Activated CD4-positive, CD25-positive, alpha-beta regulatory T cell treated with anti-CD3 and anti-CD28 coated beads, Interleukin-2, amount 50 U/mL, for 72 hours (primary cell): ENCODE results near the gene TOPORS.
"Not testable (repeated sequence)": the region's sequence is repeated elsewhere in the genome, so short reads cannot be mapped to it uniquely, and the experiment has no call there.

Source experiments
- DNase-seq: peaks from one replicate; pipeline ENCODE4 v3.0.0; 2021

TOPORS gene

DNA sequence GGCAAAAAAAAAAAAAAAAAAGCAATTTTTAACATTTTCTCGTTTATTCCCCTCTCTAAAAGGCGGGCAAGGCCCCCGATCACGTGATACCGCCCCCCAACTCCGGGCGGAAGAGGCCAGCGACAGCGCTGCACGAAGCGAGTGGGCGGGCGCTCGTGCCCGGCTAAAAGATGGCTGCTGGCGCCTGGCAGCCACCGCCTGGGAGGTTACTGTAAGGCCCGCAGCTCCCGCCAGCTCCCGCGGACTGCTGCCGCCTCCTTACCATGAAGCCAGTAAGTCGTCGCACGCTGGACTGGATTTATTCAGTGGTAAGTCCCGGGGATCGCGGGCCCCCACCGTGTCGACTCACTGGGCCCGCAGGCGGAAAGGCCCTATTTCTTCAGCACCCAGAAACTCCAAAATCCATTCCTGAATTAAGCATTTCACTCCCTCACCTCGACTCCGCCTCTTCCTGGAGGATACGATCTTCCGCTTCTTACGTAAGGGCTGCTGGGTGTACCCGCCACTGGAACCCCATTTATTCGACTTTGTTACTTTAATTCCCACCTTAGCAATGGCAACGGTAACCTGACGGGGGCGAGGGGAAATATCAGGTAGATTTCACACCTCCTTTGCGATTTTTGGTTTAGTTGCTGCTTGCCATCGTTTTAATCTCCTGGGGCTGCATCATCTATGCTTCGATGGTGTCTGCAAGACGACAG lies at the start of gene TOPORS, which contains the start of gene SMIM27:
Gene TOPORS (minus strand): TSS at position 415 of the 701 bp plus-strand sequence. CDS start 150 bp downstream, at position 265.
Gene SMIM27 (plus strand): TSS at position 156 of the 701 bp plus-strand sequence. CDS start 108 bp downstream, at position 264.
- DNase-seq, result peak; percentile 86

DNA sequence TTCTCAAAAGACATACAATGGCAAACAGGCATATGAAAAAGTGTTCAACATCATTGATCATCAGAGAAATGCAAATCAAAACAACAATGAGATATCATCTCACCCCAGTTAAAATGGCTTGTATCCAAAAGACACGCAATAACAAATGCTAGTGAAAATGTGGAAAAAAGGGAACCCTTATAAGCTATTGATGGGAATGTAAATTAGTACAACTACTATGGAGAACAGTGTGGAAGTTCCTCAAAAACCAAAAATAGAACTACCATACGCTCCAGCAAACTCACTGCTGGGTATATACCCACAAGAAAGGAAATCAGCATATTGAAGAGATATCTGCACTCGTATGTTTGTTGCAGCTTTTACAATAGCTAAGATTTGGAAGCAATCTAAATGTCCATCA lies 46.6 kb upstream of the TOPORS start:
- DNase-seq, result not testable (repeated sequence)

DNA sequence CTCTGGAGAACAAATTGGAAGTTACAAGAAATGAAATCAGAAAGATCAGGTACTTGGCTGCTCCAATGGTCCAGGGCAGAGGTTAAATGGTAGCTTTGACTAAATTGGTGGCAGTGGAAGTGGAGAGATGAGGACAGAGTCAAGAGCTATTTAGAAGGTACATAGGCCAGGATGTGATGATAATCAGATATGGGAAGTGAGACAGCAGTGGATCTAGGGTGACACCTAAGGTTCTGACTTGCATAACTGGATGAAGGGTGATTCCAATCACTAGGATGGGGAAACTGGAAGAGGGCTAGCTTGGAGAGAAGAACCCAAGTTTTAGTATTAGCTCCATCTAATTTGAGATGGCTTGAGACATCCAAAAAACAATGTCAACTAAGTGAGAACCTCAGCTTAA lies 44.5 kb upstream of the TOPORS start:
- no peak for DNase-seq

DNA sequence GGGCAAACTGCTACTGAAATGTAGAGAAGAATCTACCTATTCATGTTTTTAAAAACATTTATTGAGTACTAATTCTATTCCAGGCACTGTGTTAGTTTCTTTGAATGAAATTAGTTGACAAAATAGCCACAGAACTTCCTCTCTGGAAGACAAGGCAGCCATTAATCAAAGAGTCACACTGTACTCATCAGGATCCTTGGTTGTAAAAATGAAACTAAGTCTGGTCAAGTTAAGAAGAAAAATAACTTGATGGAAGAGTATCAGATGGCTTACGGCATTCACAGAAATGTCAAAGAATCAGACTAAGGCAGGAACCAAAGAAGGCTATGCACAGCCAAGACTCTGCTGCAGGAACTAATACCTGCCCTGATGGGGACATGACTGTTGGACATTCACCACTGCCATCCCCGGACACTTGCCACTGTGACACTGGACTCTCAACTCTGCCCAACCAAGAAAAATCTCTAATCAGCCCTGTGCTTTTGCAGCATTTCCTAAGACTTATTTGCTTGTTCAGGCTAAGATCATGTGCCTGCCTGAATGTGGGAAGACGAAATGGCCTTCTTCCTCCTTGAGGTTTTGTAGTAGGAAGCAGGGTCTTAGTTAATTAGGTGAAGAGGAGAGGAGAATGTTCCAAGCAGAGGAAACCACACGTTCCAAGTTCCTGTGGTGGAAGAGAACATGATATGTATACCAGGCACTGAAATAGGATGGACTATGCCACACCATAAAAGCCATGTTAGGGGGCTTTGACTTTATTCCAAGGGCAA lies 43.9 kb upstream of the TOPORS start:
- DNase-seq, result no peak

DNA sequence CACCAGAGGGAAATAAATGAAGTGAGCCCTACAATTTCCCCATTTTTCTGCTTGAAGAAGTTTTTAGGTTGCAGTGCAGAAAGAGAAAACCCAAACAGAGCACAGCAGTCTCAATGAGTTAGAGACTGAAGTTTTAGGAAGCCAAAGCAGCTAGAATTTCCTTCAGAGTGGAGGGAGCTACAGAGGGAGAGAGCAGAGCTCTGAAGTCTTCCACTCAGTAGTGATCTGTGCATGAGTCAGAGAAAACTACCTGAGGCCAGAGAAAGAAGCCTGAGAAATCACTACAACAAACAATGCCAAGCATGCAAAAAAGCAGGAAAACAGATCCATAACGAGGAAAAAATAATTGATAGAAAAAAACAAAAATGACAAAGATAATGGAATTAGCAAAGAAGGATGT lies 38.5 kb upstream of the TOPORS start:
- no peak for DNase-seq

DNA sequence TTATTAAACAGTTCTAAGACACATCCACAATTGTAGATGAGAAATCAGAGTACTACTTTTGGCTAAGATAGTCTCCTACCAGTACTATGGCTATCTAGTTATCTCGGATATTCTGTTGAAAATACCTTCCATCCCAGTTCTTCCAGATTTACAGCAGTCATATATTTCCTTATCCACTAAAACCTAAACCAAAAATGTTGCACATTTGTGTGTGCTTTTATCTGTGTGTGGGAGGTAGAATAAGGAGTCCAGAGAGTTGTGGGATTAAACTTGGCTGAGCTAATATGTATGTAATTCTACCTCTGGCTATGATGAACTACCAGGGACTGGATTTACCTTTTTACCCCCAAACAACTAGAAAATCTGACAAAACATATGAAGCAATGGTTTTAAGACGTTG lies 38.1 kb upstream of the TOPORS start:
- DNase-seq, result no peak

DNA sequence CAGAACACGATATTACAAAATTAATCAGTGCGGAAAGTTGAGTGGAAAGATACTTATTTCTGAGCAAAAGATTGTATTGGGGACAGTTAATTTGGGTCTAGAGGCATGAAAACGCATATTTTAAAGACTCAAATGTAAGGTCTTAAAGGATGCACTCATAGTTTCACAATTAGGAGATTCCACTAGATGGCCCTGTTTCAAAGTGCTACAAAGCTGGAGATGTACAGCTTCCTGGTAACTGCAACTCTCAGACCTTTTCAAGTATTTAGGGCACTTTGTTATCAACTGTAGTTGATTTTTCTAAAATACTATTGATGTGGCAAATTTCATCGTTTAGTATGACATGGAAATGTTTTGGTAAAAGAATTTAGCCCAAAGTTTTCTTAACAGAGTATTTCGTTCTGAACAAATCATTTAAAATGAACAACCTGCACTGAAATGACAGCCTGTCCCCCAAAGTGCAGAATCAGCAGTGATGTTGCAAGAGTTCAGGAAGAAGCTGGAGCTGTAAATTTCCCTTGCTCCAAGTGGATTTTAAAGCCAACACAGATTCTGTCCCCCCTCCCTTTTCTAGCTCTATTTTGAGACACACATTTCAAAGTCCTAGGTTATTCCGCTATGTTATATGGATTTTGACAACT lies 36.8 kb upstream of the TOPORS start:
- no peak for DNase-seq

DNA sequence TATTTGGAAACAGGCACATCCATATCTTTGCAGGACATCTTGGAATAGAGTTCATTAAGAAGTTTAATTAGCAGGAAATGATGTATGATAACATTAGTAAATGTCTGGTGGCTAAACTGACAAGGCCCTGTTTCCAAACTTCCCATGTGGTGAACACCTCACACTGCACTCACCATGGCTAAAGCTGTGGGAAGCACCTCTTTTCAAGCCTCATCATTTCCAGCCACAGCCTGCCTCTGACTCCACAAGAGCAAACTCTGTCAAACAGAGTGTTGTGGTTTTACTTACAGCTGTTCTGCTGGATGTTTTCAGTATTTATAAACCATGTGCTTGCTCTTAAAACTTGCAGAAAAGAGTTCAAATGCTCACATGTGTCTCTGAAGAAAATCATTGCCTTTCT lies 35.5 kb upstream of the TOPORS start:
- DNase-seq, result no peak

DNA sequence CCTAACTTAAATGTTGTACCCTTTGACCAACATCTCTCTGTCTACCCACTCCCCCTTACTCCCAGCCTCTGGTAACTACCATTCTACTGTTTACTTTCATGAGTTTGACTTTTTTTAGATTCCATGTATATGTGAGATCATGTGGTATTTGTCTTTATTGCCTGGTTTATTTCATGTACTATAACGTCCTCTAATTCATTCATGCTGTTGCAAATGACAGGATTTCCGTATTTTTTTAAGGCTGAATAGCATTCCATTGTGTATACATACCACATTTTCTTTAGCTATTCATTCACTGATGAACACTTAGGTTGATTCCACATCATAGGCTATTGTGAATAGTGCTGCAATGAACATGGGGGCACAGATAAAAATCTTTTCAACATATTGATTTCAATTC lies 32.4 kb upstream of the TOPORS start:
- no peak for DNase-seq

DNA sequence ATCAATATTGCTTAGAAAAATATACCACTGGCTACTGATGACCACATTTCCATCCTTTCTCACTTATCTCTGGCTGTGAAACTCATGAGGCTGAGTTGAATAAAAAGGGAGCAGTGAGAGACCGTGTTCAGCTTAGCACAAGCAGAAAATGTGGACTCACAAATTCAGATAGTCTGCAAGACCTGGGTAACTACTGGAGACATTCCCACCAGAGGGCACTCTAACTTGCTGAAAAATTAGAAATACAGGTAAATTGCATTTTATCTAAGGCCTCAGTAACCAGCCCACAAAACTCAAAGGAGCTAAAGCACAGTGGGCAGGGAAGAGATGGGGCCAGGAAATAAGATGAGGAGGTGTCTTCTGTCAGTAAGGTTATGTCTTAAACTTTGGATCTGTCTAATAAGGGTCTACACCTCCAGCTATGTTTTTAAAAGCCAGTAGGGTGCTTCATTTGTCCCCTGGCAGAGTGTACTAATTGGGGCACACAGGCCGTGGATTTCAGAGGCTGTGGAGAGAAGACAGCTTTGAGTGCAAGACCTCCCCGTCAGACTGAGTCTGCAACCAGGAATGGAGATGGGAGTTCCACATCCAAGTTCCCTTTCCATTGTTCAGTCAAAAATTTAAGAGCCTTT lies 29.2 kb upstream of the TOPORS start:
- DNase-seq, result no peak

DNA sequence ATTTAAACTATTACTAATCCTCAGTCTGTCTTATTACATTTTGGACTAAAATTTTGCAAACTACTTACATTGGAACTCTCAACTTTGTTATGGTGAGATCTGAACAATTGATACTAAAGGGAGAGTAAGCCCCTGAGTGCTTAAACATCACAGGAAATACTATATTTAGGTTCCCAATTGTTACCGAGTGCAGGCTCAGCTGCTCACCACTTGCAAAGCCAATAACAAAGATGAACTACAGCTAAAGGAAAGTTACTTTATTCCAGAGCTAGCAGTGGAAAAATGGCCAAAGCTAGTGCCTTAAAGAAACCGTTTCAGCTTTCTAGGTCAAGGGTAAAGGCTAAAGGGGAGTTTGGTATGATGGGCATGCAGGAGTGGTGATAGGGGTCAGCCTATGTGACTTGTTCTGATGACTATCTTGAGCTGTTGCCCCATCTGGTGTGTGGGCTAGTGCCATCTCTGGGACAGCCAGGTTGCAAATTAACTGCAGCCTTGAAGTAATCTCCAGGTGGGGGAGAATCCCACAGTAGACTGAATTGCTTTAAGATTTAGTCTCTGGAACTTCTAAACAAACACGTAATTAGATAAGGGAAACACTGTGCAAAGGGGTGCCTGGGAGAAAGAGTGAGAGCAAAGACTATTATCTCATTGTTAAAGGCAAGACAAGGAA lies 28.4 kb upstream of the TOPORS start:
- DNase-seq, result no peak

DNA sequence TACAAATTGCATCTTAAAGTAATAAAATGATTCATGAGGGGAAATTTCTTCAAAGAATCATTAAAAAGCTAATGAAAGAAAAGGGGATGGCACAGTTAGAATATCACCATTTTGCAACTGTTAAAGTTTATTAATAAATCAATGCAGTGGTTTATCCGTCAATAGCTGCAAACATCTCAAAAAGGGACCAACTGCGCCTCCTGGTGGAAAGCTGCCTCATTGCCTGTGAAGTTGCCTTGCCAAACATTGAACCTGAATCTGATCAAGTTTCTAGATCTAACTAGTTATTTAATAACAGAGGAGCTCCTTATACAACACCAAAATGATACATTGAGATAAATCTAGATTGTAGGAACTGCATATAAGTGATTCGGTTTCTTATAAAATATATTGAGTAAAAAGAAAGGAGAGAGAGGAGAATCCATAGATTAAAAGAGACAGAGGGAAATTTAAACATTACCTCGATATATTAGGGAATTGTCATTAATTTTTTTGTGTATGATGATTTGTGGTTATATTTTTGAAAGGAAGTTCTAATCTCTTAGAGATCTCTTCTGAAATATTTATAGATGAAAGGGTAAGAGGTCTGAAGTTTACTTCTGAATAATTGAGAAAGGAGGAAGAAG lies 27.4 kb upstream of the TOPORS start:
- DNase-seq, result peak; percentile 78

DNA sequence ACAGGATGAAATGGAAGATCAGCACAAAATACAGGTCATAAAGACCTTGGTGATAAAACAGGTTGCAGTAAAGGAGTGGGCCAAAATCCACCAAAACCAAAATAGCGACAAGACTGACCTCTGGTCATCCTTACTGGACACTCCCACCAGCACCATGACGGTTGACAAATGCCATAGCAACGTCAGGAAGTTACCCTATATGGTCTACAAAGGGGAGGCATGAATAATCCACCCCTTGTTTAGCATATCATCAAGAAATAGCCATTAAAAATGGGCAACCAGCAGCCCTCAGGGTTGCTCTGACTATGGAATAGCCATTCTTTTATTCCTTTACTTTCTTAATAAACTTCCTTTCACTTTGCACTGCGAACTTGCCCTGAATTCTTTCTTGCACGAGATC lies 26.6 kb upstream of the TOPORS start:
- no peak for DNase-seq

DNA sequence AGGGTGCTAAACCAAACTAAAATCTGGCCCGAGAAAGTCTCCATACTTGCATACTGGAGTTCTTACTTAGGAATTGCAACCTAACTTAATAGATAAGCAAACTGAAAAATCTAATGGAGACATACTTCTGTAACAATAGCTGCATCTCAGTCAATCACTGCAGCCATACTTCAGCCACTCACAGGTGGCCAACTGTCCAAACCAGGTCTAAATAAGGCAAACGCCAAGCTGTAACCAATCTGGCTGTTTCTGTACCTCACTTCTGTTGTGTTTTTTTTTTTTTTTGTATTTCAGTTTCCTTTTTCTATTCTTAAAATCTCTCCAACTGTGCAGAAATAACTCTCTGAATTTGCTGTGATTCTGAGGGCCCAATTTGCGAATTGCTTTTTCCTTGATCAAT lies 24.9 kb upstream of the TOPORS start:
- DNase-seq, result no peak

DNA sequence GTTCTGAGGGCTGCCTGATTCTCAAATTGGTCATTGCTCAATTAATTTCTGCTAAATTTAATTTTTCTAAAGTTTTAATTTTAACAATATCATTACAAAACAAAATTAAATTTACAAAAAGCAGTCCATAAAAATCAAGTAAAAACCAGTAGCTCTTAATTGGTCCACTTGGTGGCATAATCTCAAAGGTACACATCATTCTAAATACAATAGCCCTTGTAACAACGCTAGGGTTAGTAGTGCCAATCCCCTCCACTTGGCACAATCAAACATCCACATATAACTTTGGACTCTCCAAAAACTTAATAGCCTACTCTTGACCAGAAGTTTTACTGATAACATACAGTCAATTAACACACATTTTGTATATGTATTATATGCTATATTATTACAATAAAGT lies 22.5 kb upstream of the TOPORS start:
- DNase-seq, result no peak

DNA sequence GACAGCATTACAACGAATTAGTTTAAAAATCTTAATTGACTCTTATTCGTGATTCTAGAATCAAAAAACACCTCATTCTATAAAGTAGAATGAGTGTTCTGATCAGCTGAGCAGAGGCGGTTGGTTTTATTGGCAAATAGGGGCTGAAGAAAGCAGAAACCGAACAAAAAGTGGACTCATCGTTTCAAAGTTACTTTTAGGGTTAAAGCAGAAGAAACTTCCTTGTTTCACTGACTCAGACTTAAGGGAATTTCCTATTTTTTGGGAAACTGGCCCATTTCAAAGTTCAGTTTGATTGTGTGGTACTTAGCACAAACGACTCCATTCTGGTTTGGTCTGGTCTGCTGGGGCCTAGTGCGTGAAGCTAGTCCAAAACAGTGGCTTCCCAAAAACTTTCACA lies 21.4 kb upstream of the TOPORS start:
- no peak for DNase-seq

DNA sequence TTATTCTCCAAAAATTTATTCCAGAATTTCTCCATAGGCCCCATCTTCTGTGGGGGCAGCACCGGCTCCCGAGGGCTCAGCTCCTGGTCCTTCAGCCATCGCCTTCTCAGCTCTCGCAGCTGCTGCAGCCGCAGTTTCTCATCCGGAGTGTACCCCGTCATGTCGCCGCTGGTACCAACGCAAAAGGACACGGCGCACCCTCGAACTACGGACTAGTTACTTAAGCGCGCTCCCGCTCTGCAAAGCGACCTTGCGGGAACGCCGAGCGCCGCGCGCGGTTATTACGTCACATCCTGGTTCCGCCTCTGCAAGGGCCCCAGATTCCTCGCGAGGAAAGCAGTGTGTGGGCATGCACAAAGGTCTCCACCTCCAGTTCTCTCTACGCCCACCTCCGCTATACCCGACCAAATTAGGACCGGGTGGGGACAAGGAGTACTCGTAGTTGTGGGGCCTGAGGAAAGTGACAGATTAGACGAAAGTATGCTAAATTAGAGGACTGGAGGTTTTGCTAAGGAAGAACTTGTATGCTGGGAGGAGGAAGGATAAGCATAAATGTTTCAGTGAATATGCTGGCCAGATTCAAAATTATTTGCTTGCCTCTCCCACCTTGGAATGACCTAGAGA lies 20.6 kb upstream of the TOPORS start, which contains the start of gene NDUFB6:
Gene NDUFB6 (minus strand): TSS at position 260 of the 624 bp plus-strand sequence. CDS start 99 bp downstream, at position 161.
- peak; percentile 92 for DNase-seq

DNA sequence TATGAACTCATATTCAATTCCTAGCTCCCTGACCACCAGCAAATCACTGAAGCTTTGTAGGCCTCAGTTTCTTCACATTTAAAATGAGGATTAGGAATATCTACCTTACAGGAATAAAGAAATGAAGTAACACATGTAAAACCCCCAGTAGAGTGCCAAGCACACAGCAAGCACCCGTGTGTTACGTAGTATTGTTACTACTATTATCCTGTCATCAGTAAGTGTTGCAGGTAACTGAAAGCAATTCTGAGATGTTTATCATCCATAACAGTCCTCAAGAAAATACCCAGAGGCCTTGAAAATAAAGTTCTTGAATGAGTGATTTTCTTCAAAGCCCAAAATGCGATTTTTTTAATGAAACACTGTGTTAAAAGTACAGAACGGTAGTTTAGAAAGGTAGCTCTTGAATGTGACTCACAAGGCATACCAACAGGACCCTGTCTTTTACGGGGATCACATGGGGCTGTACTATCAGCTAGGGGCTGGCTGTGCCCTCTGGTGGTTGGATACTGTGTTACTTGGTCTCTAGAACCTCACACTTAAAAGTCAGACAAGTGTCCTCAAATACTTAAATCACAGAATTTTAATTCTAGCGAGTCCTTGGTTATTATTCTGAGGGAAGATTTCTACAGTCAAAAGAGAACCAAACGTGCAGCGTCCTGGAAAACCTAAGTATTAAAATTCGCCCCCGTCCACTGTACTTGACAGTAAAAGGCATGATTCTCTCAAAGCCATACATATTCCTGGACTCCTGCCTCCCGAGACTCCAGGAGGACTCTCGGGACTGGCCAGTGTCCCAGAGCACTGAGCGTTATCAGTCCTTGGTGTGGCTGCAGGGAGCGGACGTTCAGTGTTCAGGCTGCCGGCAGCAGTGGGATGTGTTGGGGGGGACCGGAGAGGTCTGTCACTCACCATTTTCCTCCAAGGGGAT lies 19.8 kb upstream of the TOPORS start:
- DNase-seq, result peak; percentile 53

DNA sequence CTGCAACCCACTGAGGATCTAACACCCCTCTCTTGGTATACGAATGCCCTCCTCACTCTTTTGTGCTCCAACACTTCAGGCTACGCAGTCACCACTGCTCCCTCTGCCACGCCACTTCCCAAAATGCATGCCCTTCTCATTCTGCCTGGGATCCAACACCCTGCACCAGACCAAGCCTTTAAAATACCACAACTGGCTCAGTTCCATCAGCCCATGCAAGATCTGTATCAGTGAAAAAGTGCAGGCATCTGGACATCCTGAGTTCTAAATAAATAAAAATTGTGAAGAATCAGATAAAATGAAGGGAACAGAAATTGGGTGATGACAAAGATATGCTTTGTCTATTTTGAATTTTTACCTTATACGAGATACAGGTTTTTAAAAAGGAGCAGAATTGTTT lies 17.9 kb upstream of the TOPORS start:
- no peak for DNase-seq

DNA sequence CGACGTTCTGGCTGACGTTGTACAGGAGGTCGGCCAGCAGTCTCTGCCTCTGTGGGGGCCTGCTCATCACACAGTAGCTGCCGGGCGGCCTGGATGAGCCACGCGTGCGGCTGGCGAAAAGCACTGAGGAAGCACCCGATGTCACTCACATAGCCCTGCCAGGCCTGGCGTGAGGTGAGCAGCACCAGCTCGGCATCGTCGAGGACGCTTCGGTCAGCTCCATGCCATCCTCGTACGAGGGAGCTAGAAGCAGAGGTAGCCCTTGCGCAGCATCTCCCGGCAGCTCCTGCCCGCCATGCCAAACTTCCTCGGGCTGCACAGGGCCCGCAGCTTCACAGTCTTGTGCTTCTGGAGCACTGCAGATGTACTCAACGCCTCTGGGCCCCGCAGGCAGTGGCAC lies 14.4 kb upstream of the TOPORS start:
- no peak for DNase-seq

DNA sequence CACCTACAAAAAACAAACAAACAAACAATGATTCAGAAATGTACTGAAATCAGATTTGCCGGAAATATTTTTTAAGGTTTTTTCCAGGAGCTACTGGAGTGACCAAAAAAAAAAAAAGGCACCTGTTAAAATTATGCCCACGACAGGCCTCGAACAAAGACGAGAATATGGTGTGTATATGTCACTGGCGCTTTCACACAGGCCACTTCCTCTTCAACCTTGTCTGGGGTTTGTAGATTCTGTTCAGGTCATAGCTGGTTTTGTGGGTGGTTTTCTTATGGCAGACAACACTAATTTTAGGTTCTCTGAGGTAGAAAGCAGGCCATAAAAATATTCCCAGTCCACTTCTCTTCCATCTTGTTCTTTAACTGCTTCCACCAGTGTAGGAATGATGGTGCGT lies 13.6 kb upstream of the TOPORS start:
- no peak for DNase-seq
